WTC11 (cell line): Measurements from ENCODE around the gene PHC2. TPM values are rescaled to one million over a fixed set of nuclear protein-coding genes. Genes with fewer than 3 reads are reported as not detected.

ENCODE experiments used
- ATAC-seq: fragments of 200-7000 bp; cut with Tn5 transposase; 2 replicates; pipeline ENCODE4 v1.10.0; 2021; ENCODE audit warnings: mild to moderate bottlenecking, moderate library complexity
- CTCF ChIA-PET: fragments of 300-600 bp; sonication (Branson Sonifier 250); formaldehyde crosslinking; loops from one replicate; lab custom pipeline; 2021; ENCODE audit warnings: antibody characterized with exemption; lab: Charles Lee
- POLR2A ChIA-PET: fragments of 350-600 bp; sonication (Branson Sonifier 250); formaldehyde crosslinking; loops from one replicate; lab custom pipeline; 2021; ENCODE audit warnings: antibody characterized with exemption; lab: Charles Lee
- DNase-seq: peaks from one replicate; pipeline ENCODE4 v3.0.0; 2021; ENCODE audit warnings: low spot score
- H3K27ac Mint-ChIP-seq: 2 replicates; pipeline ENCODE4 v1.8.0; 2021; ENCODE audit warnings: mixed read lengths
- H3K27me3 Mint-ChIP-seq: 2 replicates; pipeline ENCODE4 v1.8.0; 2021; ENCODE audit warnings: low read depth, mild to moderate bottlenecking, moderate library complexity, mixed read lengths
- H3K36me3 Mint-ChIP-seq: 2 replicates; pipeline ENCODE4 v1.8.0; 2021; ENCODE audit warnings: mixed read lengths
- H3K4me1 Mint-ChIP-seq: 2 replicates; pipeline ENCODE4 v1.8.0; 2022; ENCODE audit warnings: mixed read lengths
- H3K4me3 Mint-ChIP-seq: 2 replicates; pipeline ENCODE4 v1.8.0; 2021; ENCODE audit warnings: mild to moderate bottlenecking, moderate library complexity, mixed read lengths
- H3K9me3 Mint-ChIP-seq: 2 replicates; pipeline ENCODE4 v1.8.0; 2021; ENCODE audit warnings: mixed read lengths
- AR ChIP-seq: fragments of 250-450 bp; sonication (Bioruptor Pico); IDR thresholded peaks from 2 replicates; pipeline ENCODE4 v1.9.0; 2021; ENCODE audit warnings: mild to moderate bottlenecking
- ATF3 ChIP-seq: sonication (generic); formaldehyde crosslinking; conservative IDR thresholded peaks from 2 replicates; pipeline ENCODE4 v1.8.1; 2022; ENCODE audit warnings: mild to moderate bottlenecking, missing genetic modification reagents
- ATF6 ChIP-seq: sonication (generic); formaldehyde crosslinking; IDR thresholded peaks from 2 replicates; pipeline ENCODE4 v1.8.1; 2023; ENCODE audit warnings: mild to moderate bottlenecking, missing genetic modification reagents
- E2F5 ChIP-seq: sonication (generic); formaldehyde crosslinking; IDR thresholded peaks from 2 replicates; pipeline ENCODE4 v1.8.1; 2022; ENCODE audit warnings: mild to moderate bottlenecking, moderate library complexity, missing genetic modification reagents
- FOXJ3 ChIP-seq: sonication (generic); formaldehyde crosslinking; IDR thresholded peaks from 2 replicates; pipeline ENCODE4 v1.9.0; 2021; ENCODE audit warnings: missing genetic modification reagents, mild to moderate bottlenecking, borderline replicate concordance
- HMGXB4 ChIP-seq: sonication (generic); formaldehyde crosslinking; IDR thresholded peaks from 2 replicates; pipeline ENCODE4 v1.8.1; 2023; ENCODE audit warnings: mild to moderate bottlenecking, moderate library complexity, missing genetic modification reagents
- JAZF1 ChIP-seq: fragments of 250-450 bp; sonication (Bioruptor Pico); IDR thresholded peaks from 2 replicates; pipeline ENCODE4 v1.9.0; 2021; ENCODE audit warnings: moderate library complexity, mild to moderate bottlenecking, inconsistent platforms
- MLX ChIP-seq: sonication (generic); formaldehyde crosslinking; IDR thresholded peaks from 2 replicates; pipeline ENCODE4 v1.8.1; 2023; ENCODE audit warnings: mild to moderate bottlenecking, missing genetic modification reagents, moderate library complexity
- SMAD4 ChIP-seq: sonication (generic); formaldehyde crosslinking; IDR thresholded peaks from 2 replicates; pipeline ENCODE4 v1.8.0; 2022; ENCODE audit warnings: mild to moderate bottlenecking, missing genetic modification reagents
- SOX15 ChIP-seq: fragments of 250-450 bp; sonication (Bioruptor Pico); IDR thresholded peaks from 2 replicates; pipeline ENCODE4 v1.9.0; 2021; ENCODE audit warnings: mild to moderate bottlenecking
- USF1 ChIP-seq: sonication (generic); formaldehyde crosslinking; IDR thresholded peaks from 2 replicates; pipeline ENCODE4 v1.8.0; 2022; ENCODE audit warnings: mild to moderate bottlenecking, missing genetic modification reagents
- ZBTB43 ChIP-seq: sonication (generic); formaldehyde crosslinking; IDR thresholded peaks from 2 replicates; pipeline ENCODE4 v1.8.1; 2023; ENCODE audit warnings: mild to moderate bottlenecking, missing genetic modification reagents
- ZNF219 ChIP-seq: sonication (generic); formaldehyde crosslinking; IDR thresholded peaks from 2 replicates; pipeline ENCODE4 v1.8.0; 2023; ENCODE audit warnings: missing genetic modification reagents, mild to moderate bottlenecking, borderline replicate concordance
- ZNF532 ChIP-seq: fragments of 250-450 bp; sonication (Bioruptor Pico); IDR thresholded peaks from 2 replicates; pipeline ENCODE4 v1.9.0; 2021; ENCODE audit warnings: mild to moderate bottlenecking, borderline replicate concordance
- total RNA-seq: library from RNA; stranded (reverse); gene quantifications from 3 replicates; pipeline ENCODE4 v1.2.3, GENCODE V29; 2021

The PHC2 gene
- total RNA-seq, 1 experiment from 2014 or later: 7.0 TPM

GRCh38 chr1:33323663-33324477 is 107.0 kb downstream of the PHC2 start:
- Mint-ChIP-seq H3K27ac (no peak overlapping the region), H3K9me3 (no peaks in the 10 kb centered on the region), H3K4me1 (no peaks in the 10 kb centered on the region), H3K36me3 (no peaks in the 10 kb centered on the region), H3K27me3 (no peaks in the 10 kb centered on the region; the same call in 1 of the 2 replicates), H3K4me3 (no peak overlapping the region)
- DNase-seq (no peak), ATAC-seq (no peak)
- CTCF ChIA-PET: interaction anchor here (0.7 to 2.9 kb wide), 6 partner anchors 11 to 266 kb away, joined by 3 to 13 read pairs (median 4); no protein-coding TSS in a partner anchor
- TF ChIP-seq SMAD4 (CRISPR knock-in tag) (no peak), E2F5 (CRISPR knock-in tag) (no peak), ZNF532 (CRISPR knock-in tag) (no peak), FOXJ3 (CRISPR knock-in tag) (no peak), SOX15 (CRISPR knock-in tag) (no peak), AR (no peak), ZBTB43 (CRISPR knock-in tag) (no peak)
- POLR2A ChIA-PET: no interaction called here

GRCh38 chr1:33322870-33323585 is 107.9 kb downstream of the PHC2 start:
- CTCF ChIA-PET: interaction anchor here (1.0 to 2.9 kb wide), 5 partner anchors 10 to 133 kb away, joined by 3 to 13 read pairs (median 5); no protein-coding TSS in a partner anchor
- Mint-ChIP-seq H3K4me1 (no peaks in the 10 kb centered on the region), H3K27ac (no peak overlapping the region), H3K4me3 (no peak overlapping the region), H3K36me3 (no peaks in the 10 kb centered on the region), H3K27me3 (peaks cover 3% of the 10 kb centered on the region), H3K9me3 (no peaks in the 10 kb centered on the region)
- DNase-seq: no peak
- ATAC-seq: no peak
- TF ChIP-seq ZNF219 (CRISPR knock-in tag) (no peak), ATF3 (CRISPR knock-in tag) (no peak), JAZF1 (no peak), HMGXB4 (CRISPR knock-in tag) (no peak), ATF6 (CRISPR knock-in tag) (no peak), MLX (CRISPR knock-in tag) (no peak), USF1 (CRISPR knock-in tag) (no peak)
- POLR2A ChIA-PET: no interaction called here
